CD4-positive, alpha-beta T cell treated with Interleukin-17A for 4 hours (primary cell): ENCODE data around the gene DNAJB9.
A peak's percentile ranks its signal among the peaks of the same experiment; 100 is the strongest.
"Not testable (repeated sequence)": the region's sequence is repeated elsewhere in the genome, so short reads cannot be mapped to it uniquely, and the experiment has no call there.

ENCODE experiments used
- DNase-seq: peaks from one replicate; pipeline ENCODE4 v3.0.0-alpha.2; 2020; ENCODE audit warnings: mixed read lengths

Gene DNAJB9

GRCh38 chr7:108569381-108570145 is at the start of gene DNAJB9, which contains the start of gene THAP5:
TSS of gene DNAJB9 (plus strand) at chr7:108569874. CDS start at chr7:108571727, 1,853 bp downstream.
TSS of gene THAP5 (minus strand) at chr7:108569706. CDS start at chr7:108569569, 137 bp downstream.
- peak; percentile 98 for DNase-seq

GRCh38 chr7:108522780-108523179 is 46.9 kb upstream of the DNAJB9 start:
- no peak for DNase-seq

GRCh38 chr7:108525327-108525984 is 44.2 kb upstream of the DNAJB9 start:
- DNase-seq: peak; percentile 72

GRCh38 chr7:108525985-108526767 is 43.5 kb upstream of the DNAJB9 start, which contains the start of gene PNPLA8:
TSS of gene PNPLA8 (minus strand) at chr7:108526135. CDS start at chr7:108515491, 10,644 bp downstream.
- DNase-seq: peak; percentile 100

GRCh38 chr7:108526768-108527017 is 43.0 kb upstream of the DNAJB9 start:
- no peak for DNase-seq

DNA sequence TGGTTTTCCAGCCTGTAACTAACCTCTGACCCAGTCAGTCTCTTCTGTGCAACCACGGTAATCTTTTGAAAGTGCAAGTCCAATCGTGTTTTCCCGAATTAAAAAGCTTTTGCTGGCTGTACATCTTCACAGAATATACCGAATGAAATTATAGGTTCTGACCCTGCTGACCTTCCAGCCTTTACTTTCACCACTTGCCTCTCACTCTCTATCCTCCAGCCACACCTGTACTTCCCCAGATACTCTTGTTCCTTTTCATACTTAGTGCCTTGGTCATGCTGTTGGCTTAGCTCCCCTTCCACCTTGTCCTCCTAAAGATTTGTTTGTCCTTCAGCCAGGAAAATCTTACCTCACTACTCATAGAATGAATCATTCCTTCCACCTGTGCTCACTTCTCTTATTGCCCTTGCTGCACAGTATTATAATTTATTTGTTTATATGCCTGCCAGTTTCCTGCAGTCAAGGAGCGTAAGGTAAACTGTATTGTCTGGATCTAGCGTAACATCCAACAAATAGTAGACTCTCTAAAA is 41.4 kb upstream of the DNAJB9 start:
- no peak for DNase-seq

- DNase-seq: no peak
These were observed 40.3 kb upstream of the DNAJB9 start for GRCh38 chr7:108529341-108529740.

- no peak for DNase-seq
These were observed 36.0 kb upstream of the DNAJB9 start for GRCh38 chr7:108533712-108534111.

- DNase-seq: no peak
These were observed 34.4 kb upstream of the DNAJB9 start for GRCh38 chr7:108535257-108535656.

DNA sequence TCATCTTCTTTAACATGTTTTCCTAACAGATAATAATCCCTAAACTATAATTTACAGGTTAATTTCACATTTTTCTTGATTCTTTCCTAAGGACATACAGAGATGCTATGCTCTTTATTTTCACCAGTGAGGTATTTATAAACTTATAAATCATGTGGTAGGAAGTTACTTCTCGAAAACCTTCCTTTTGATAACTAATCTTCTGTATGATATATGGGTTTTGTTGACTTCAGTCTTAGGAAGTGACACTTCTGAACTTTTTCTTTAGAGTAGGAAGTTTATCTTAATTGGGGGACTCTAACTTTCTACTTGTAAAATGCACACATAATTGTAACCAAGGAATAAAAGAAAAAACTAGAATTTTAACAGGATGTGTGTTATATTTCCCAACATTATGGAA is 33.9 kb upstream of the DNAJB9 start:
- DNase-seq: no peak

- DNase-seq: no peak
These were observed 32.4 kb upstream of the DNAJB9 start for GRCh38 chr7:108537229-108537628.

GRCh38 chr7:108538236-108538635 is 31.4 kb upstream of the DNAJB9 start:
- DNase-seq: not testable (repeated sequence)

DNA sequence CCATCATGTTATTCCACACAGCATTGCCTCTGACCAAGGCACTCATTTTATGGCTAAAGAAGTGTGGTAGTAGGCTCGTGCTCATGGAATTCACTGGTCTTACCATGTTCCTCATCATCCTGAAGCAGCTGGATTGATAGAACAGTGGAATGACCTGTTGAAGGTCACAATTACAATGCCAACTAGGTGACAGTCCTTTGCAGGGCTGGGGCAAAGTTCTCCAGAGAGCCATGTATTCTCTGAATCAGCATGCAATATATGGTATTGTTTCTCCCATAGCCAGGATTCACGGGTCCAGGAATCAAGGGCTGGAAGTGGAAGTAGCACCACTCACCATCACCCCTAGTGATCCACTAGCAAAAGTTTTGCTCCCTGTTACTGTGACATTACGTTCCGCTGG is 31.0 kb upstream of the DNAJB9 start:
- not testable (repeated sequence) for DNase-seq

DNA sequence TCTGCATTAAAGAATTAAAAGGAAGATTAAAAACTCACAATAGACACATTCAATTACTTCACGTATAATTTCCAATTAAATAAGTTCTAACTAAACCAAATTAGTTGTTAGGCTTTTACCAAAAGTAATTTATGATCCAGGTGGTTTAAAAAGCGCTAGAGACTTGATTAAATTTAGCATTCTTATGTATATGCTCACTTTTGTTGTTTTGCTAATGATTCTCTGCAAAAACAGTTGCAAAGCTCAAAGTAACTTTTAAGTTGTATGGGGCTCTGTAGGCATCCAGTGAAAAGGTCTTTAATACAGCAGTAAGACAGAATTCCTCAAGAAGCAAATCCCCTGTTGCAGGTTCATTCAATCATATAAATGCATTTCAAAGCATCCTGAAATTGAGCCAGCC is 28.2 kb upstream of the DNAJB9 start:
- no peak for DNase-seq

DNA sequence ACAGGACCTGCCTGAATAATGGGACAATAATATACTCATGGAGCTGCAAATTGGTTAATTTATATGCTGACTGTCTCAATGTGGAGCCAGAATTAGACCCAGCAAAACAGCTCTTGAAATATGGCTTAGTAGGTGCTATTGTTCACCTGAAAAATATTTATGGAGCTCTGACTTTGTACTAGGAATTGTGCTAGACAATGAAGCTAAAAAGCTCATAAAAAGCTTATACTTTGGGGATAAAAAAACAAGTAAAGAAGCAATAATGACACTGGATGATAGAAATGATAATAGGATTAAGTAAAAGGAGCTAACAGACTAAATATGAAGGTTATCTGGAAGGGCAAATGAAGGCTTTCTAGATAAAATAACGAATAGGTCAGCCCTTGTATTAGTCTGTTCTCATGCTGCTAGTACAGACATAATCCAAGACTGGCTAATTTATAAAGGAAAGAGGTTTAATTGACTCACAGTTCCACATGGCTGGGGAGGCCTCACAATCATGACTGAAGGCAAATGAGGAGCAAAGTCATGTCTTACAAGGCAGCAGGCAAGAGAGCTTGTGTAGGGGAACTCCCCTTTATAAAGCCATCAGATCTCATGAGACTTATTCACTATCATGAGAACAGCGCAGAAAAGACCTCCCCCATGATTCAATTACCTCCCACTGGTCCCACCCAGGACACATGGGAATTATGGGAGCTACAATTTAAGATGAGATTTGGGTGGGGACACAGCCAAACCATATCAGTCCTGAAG is 21.4 kb upstream of the DNAJB9 start:
- not testable (repeated sequence) for DNase-seq

DNA sequence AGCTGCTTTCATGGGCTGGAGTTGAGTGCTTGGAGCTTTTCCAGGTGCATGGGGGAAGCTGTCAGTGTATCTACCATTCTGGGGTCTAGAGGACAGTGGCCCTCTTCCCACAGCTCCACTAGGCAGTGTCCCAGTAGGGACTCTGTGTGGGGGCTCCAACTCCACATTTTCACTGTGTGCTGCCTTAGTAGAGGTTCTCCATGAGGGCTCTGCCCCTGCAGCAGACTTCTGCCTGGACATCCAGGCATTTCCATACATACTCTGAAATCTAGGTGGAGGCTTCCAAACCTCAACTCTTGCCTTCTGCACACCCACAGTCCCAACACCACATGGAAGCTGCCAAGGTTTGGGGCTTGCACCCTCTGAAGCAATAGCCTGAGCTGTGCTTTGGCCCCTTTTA is 13.0 kb upstream of the DNAJB9 start:
- not testable (repeated sequence) for DNase-seq

DNA sequence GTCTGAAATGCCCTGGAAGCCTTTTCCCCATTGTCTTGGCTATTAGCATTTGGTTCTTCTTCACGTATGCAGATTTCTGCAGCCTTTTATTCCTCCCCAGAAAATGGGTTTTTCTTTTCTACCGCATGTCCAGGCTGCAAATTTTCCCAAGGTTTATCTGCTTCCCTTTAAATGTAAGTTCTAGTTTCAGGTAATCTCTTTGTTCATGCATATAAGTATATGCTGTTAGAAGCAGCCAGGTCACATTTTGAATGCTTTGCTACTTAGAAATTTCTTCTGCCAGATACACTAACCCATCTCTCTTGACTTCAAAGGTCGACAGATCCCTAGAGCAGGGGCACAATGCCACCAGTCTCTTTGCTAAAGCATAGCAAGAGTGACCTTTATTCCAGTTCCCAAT is 12.5 kb upstream of the DNAJB9 start:
- no peak for DNase-seq

DNA sequence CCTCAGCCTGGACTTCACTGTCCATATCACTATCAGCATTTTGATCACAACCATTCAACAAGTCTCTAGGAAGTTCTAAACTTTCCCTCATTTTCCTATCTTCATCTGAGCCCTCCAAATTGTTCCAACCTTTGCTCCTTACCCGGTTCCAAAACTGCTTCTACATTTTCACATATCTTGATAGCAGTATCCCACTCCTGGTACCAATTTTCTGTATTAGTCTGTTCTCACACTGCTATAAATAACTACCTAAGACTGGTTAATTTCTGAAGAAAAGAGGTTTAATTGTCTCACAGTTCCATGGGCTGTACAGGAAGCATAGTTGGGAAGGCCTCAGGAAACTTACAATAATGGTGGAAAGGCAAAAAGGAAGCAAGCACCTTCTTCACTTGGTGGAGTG is 12.1 kb upstream of the DNAJB9 start:
- DNase-seq: no peak

DNA sequence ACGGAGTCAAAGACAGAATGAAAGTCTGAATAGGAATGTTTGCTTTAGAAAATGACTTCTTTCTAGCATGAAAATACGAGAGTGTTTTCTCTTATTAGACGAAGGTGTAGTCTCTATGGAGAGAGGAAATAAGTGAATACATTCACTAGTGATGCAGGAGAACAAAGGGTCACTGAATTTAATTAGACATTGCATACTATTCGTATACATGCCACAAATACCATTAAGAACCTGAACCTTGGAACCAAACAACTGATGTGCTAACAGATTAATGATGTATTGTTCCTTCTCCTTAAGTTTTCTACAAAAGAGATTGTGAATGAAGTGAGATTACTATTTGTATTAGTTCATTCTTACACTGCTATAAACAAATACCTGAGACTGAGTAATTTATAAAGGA is 10.4 kb upstream of the DNAJB9 start:
- DNase-seq: no peak

GRCh38 chr7:108561047-108561619 is 8.5 kb upstream of the DNAJB9 start:
- DNase-seq: no peak

DNA sequence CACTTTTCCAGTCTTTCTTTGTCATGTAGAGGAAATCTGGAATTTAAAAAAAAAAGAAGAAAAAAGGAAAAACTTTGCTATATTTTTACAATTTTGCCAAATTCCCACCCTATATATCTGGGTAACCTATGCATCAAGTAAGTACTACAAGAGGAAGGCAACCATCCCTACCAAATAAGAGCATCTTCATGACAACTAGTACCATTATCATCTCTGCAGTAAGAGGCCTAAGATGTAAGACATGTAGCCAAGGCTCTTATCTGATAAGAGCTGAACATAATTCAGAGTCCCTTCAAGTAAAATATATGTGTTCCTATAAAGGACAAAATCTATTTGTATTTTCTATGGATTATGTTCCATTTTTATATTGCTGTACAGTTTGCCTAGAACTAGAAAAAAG is 3.7 kb upstream of the DNAJB9 start:
- DNase-seq: no peak

GRCh38 chr7:108568801-108569380 is 783 bp upstream of the DNAJB9 start:
- DNase-seq: no peak
